NAMALWA (cell line): ENCODE data around the gene SYNGR4.
A peak's percentile ranks its signal among the peaks of the same experiment; 100 is the strongest.
"Not testable (repeated sequence)": the region's sequence is repeated elsewhere in the genome, so short reads cannot be mapped to it uniquely, and the experiment has no call there.

Experiments
- DNase-seq: peaks from one replicate; pipeline ENCODE4 v3.0.0-alpha.2; 2015; ENCODE audit warnings: low spot score

The SYNGR4 gene

GRCh38 chr19:48363810-48364597 lies at the start of gene SYNGR4, which contains the start of gene TMEM143:
Gene SYNGR4, plus strand, starts transcription at chr19:48364367. Its CDS starts 1,476 bp downstream, at chr19:48365843.
Gene TMEM143, minus strand, starts transcription at chr19:48363940. Its CDS starts 20 bp downstream, at chr19:48363920.
- DNase-seq: peak; percentile 100

- DNase-seq: no peak
Measured at GRCh38 chr19:48315712-48316111, 48.5 kb upstream of the SYNGR4 start.

GRCh38 chr19:48317708-48317960 lies 46.5 kb upstream of the SYNGR4 start:
- DNase-seq: not testable (repeated sequence)

- no peak for DNase-seq
Measured at GRCh38 chr19:48318286-48318987, 45.7 kb upstream of the SYNGR4 start.

GRCh38 chr19:48319647-48320541 lies 44.3 kb upstream of the SYNGR4 start:
- DNase-seq: peak; percentile 72

GRCh38 chr19:48321372-48321621 lies 42.9 kb upstream of the SYNGR4 start:
- peak; percentile 97 for DNase-seq

- peak; percentile 97 for DNase-seq
Measured at GRCh38 chr19:48321622-48322591, 42.3 kb upstream of the SYNGR4 start.

- peak; percentile 69 for DNase-seq
Measured at GRCh38 chr19:48325265-48325910, 38.8 kb upstream of the SYNGR4 start, which contains the start of gene EMP3. Gene EMP3, plus strand, starts transcription at chr19:48325552. Its CDS starts 1,293 bp downstream, at chr19:48326845.

GRCh38 chr19:48329167-48329891 lies 34.8 kb upstream of the SYNGR4 start:
- DNase-seq: peak; percentile 63

GRCh38 chr19:48330012-48330681 lies 34.0 kb upstream of the SYNGR4 start:
- DNase-seq: peak; percentile 97

GRCh38 chr19:48332351-48332661 lies 31.9 kb upstream of the SYNGR4 start:
- no peak for DNase-seq

GRCh38 chr19:48332662-48333466 lies 31.3 kb upstream of the SYNGR4 start:
- DNase-seq: peak; percentile 99

GRCh38 chr19:48333467-48334384 lies 30.4 kb upstream of the SYNGR4 start:
- peak; percentile 98 for DNase-seq

- DNase-seq: no peak
Measured at GRCh38 chr19:48338253-48338755, 25.9 kb upstream of the SYNGR4 start.

GRCh38 chr19:48338802-48339503 lies 25.2 kb upstream of the SYNGR4 start:
- DNase-seq: no peak

- no peak for DNase-seq
Measured at GRCh38 chr19:48340995-48341394, 23.2 kb upstream of the SYNGR4 start.
